A673 (cell line): Measurements from ENCODE around the gene HTD2. TPM values are rescaled to one million over a fixed set of nuclear protein-coding genes. Genes with fewer than 3 reads are reported as not detected.

Experiments
- BruUV-seq: library from RNA; stranded (reverse); fragments of 400-500 nt; replicated peaks from 2 replicates; lab custom pipeline; 2021; lab: Mats Ljungman, UMichigan
- CTCF ChIA-PET: fragments of 300-600 bp; sonication (Branson Sonifier 250); formaldehyde crosslinking; loops from one replicate; lab custom pipeline; 2022; ENCODE audit warnings: antibody characterized with exemption; lab: Charles Lee
- POLR2A ChIA-PET: fragments of 300-600 bp; sonication (Branson Sonifier 250); formaldehyde crosslinking; loops from one replicate; lab custom pipeline; 2022; ENCODE audit warnings: antibody characterized with exemption; ENCODE audit not compliant: low non-redundant PET; lab: Charles Lee
- DNase-seq: peaks from one replicate; pipeline ENCODE4 v3.0.0-alpha.2; 2015; ENCODE audit warnings: low spot score
- H3K27ac ChIP-seq: fragments of 200-600 bp; sonication (generic); 2 replicates; pipeline ENCODE4 v1.5.1; 2016; ENCODE audit warnings: mixed run types, low read depth, mild to moderate bottlenecking, mixed read lengths, antibody characterized with exemption, low read length; ENCODE audit not compliant: poor library complexity, severe bottlenecking
- H3K27me3 ChIP-seq: fragments of 200-600 bp; sonication (generic); replicated peaks from 2 replicates; pipeline ENCODE4 v1.6.1; 2017; ENCODE audit warnings: mixed run types, low read depth, mild to moderate bottlenecking, mixed read lengths, antibody characterized with exemption, low read length; ENCODE audit not compliant: insufficient read depth, poor library complexity
- H3K36me3 ChIP-seq: fragments of 200-600 bp; sonication (generic); 2 replicates; pipeline ENCODE4 v1.6.1; 2016; ENCODE audit warnings: mixed run types, mild to moderate bottlenecking, mixed read lengths, antibody characterized with exemption, low read length; ENCODE audit not compliant: insufficient read depth, poor library complexity, severe bottlenecking
- H3K4me1 ChIP-seq: fragments of 200-600 bp; sonication (generic); 2 replicates; pipeline ENCODE4 v1.6.1; 2017; ENCODE audit warnings: mixed run types, mild to moderate bottlenecking, mixed read lengths, antibody characterized with exemption, low read length; ENCODE audit not compliant: insufficient read depth, poor library complexity, severe bottlenecking
- H3K4me3 ChIP-seq: fragments of 200-600 bp; sonication (generic); 2 replicates; pipeline ENCODE4 v1.5.1; 2016; ENCODE audit warnings: low read depth, mixed run types, mild to moderate bottlenecking, mixed read lengths, low read length; ENCODE audit not compliant: poor library complexity, severe bottlenecking
- H3K9me3 ChIP-seq: fragments of 200-600 bp; sonication (generic); 2 replicates; pipeline ENCODE4 v1.6.1; 2016; ENCODE audit warnings: mixed run types, low read depth, mild to moderate bottlenecking, mixed read lengths, antibody characterized with exemption, low read length; ENCODE audit not compliant: poor library complexity, severe bottlenecking
- EZH2 ChIP-seq: fragments of 200-600 bp; sonication (generic); IDR thresholded peaks from 2 replicates; pipeline ENCODE4 v1.6.1; 2017; ENCODE audit warnings: borderline replicate concordance, low read depth, mild to moderate bottlenecking, mixed read lengths, antibody characterized with exemption, low read length; ENCODE audit not compliant: poor library complexity, severe bottlenecking
- intact Hi-C: fragments of 100-400 bp; cut with micrococcal nuclease; formaldehyde crosslinking; loops from one replicate; pipeline ENCODE4 v1.10.0; 2022; ENCODE audit not compliant: unreplicated experiment
- total RNA-seq: library from RNA; stranded (reverse); gene quantifications from 2 replicates; pipeline ENCODE4 v1.2.3, GENCODE V29; 2021
- TF ChIP-seq, protein P1 (sequence below): fragments of 300-800, 200-600 bp; sonication (generic); conservative IDR thresholded peaks from 2 replicates; pipeline ENCODE4 v1.5.1; 2017; ENCODE audit warnings: low read depth, mild to moderate bottlenecking, antibody characterized with exemption, low read length, moderate library complexity, mixed read lengths

HTD2 gene
- total RNA-seq, 1 experiment from 2014 or later = 9.0 TPM

DNA sequence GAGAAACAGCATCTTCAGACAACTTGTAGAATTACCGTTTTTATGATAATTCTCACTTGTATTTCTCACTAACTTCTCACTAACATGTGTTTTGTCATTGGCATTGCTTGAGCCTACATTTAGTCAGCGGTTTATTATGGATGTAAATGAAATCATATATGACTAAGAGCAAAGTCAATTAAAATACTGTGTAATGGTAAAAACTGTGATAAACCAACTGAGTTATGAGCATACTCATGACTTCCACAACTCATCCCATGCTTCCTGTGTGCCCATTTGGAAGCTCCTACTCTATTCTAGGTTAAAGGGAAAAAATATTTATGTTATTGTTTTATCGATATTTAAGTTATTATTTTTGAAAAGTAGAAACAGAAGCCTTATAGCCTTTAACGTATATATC, 39.1 kb downstream of the HTD2 start:
- TF ChIP-seq, protein P1, sequence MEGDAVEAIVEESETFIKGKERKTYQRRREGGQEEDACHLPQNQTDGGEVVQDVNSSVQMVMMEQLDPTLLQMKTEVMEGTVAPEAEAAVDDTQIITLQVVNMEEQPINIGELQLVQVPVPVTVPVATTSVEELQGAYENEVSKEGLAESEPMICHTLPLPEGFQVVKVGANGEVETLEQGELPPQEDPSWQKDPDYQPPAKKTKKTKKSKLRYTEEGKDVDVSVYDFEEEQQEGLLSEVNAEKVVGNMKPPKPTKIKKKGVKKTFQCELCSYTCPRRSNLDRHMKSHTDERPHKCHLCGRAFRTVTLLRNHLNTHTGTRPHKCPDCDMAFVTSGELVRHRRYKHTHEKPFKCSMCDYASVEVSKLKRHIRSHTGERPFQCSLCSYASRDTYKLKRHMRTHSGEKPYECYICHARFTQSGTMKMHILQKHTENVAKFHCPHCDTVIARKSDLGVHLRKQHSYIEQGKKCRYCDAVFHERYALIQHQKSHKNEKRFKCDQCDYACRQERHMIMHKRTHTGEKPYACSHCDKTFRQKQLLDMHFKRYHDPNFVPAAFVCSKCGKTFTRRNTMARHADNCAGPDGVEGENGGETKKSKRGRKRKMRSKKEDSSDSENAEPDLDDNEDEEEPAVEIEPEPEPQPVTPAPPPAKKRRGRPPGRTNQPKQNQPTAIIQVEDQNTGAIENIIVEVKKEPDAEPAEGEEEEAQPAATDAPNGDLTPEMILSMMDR = no peak
- POLR2A ChIA-PET = no interaction called here
- Histone ChIP-seq H3K4me3 (no peak overlapping the region), H3K4me1 (no peaks in the 10 kb centered on the region), H3K36me3 (no peaks in the 10 kb centered on the region), H3K27me3 (no peaks in the 10 kb centered on the region), H3K9me3 (no peaks in the 10 kb centered on the region), H3K27ac (no peak overlapping the region)
- no peak for DNase-seq
- CTCF ChIA-PET = no interaction called here
- no TSS peak for BruUV-seq
- intact Hi-C loops = no loop called here

DNA sequence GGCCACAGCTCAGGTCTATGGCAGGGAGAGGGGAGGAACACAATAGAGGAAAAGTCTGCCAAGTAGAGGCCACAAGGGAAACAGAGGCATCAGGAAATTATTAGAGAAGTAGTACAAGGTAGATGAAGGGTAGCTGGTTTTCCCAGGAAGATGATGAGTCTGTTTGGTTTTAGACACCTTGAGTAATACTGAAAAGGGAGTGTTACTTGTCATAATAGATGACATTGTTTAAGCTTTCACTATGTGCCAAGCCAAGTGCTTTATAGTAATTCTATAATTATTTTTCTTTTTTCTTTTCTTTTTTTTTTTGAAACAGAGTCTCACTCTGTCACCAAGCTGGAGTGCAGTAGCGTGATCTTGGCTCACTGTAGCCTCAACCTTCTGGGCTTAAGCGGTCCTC, 40.0 kb downstream of the HTD2 start:
- Histone ChIP-seq H3K4me1 (no peaks in the 10 kb centered on the region), H3K9me3 (no peaks in the 10 kb centered on the region), H3K36me3 (no peaks in the 10 kb centered on the region), H3K27me3 (no peaks in the 10 kb centered on the region), H3K27ac (no peak overlapping the region), H3K4me3 (no peak overlapping the region)
- CTCF ChIA-PET = no interaction called here
- no peak for DNase-seq
- BruUV-seq = no TSS peak
- TF ChIP-seq EZH2 = no peak
- TF ChIP-seq, protein P1 = no peak
- intact Hi-C loops = no loop called here
- POLR2A ChIA-PET = no interaction called here

- TF ChIP-seq, protein P1 = no peak
- no peak for TF ChIP-seq EZH2
- ChIA-PET CTCF (no interaction called here), POLR2A (no interaction called here)
- no peak overlapping the region for H3K4me3 ChIP-seq
- no peaks in the 10 kb centered on the region for H3K36me3 ChIP-seq
- DNase-seq = no peak
- BruUV-seq = no TSS peak
- intact Hi-C loops = no loop called here
- peaks cover 7% of the 10 kb centered on the region for H3K4me1 ChIP-seq
- H3K9me3 ChIP-seq = no peaks in the 10 kb centered on the region
- H3K27me3 ChIP-seq = no peaks in the 10 kb centered on the region
- H3K27ac ChIP-seq = no peak overlapping the region
These were observed 41.7 kb downstream of the HTD2 start for GRCh38 chr3:58347984-58348383.
